K562 (cell line): ENCODE measurements around the gene SATB1. TPM values are rescaled to one million over a fixed set of nuclear protein-coding genes. Genes with fewer than 3 reads are reported as not detected.

ENCODE experiments used
- ATAC-seq: fragments of 200-7000 bp; cut with Tn5 transposase; 3 replicates; pipeline ENCODE4 v1.9.1; 2020; ENCODE audit warnings: moderate library complexity
- BruUV-seq: library from RNA; stranded (reverse); fragments of 400-500 nt; replicated peaks from 2 replicates; lab custom pipeline; 2021; lab: Mats Ljungman, UMichigan
- CTCF ChIA-PET: fragments of 300-600 bp; formaldehyde crosslinking; extraction: SDS; loops from one replicate; lab custom pipeline; 2021; ENCODE audit warnings: low intra/inter-chr PET ratio; lab: Yijun Ruan, JAX
- POLR2A ChIA-PET: fragments of 300-600, 350-650 bp; sonication (Branson Sonifier 250); formaldehyde crosslinking; extraction: SDS; loops from one replicate; lab custom pipeline; 2021; ENCODE audit warnings: antibody characterized with exemption, inconsistent platforms; lab: Yijun Ruan, JAX
- DNase-seq, 4 experiments: peaks; one replicate each; pipeline versions ENCODE4 v3.0.0 to v3.0.0-alpha.2; 2011 to 2018; ENCODE audit warnings: low spot score in 3 of 4, mixed read lengths in 3 of 4; ENCODE audit errors: extremely low read depth in 1 of 4
- FAIRE-seq: peaks from 2 replicates; lab custom pipeline; 2011; peaks lifted over from hg19 to GRCh38; lab: Jason Lieb, UNC
- H2AFZ ChIP-seq: 2 replicates; pipeline ENCODE4 v1.6.0; 2011; ENCODE audit warnings: low read depth, low read length, control low read depth, inconsistent platforms
- H3K27ac ChIP-seq: fragments of 200-600 bp; 3 replicates; pipeline ENCODE4 v1.8.0; 2011; ENCODE audit warnings: low read depth, mild to moderate bottlenecking, control low read depth, inconsistent platforms, low read length, moderate library complexity, mixed read lengths; ENCODE audit errors: extremely low read depth
- H3K27me3 ChIP-seq, 2 experiments: fragments of 300-600 bp in 1 of 2; 2 replicates in 1 of 2; 3 replicates in 1 of 2; pipeline versions ENCODE4 v1.6.0 to v1.8.0; 2011; ENCODE audit warnings: inconsistent platforms in 2 of 2, low read length in 2 of 2, mild to moderate bottlenecking in 1 of 2, mixed read lengths in 1 of 2, moderate library complexity in 1 of 2; ENCODE audit not compliant: control insufficient read depth in 2 of 2, insufficient read depth in 2 of 2
- H3K36me3 ChIP-seq: fragments of 300-600 bp; 3 replicates; pipeline ENCODE4 v1.8.0; 2011; ENCODE audit warnings: mild to moderate bottlenecking, low read length, inconsistent platforms; ENCODE audit not compliant: control insufficient read depth, insufficient read depth
- H3K4me1 ChIP-seq, 2 experiments: fragments of 200-600 bp in 1 of 2; replicated peaks in 1 of 2; 2 replicates in 1 of 2; 3 replicates in 1 of 2; pipeline versions ENCODE4 v1.5.1 to v1.8.0; 2011; ENCODE audit warnings: inconsistent platforms in 2 of 2, low read length in 2 of 2, mild to moderate bottlenecking in 1 of 2, mixed read lengths in 1 of 2, moderate library complexity in 1 of 2; ENCODE audit not compliant: control insufficient read depth in 2 of 2, insufficient read depth in 2 of 2
- H3K4me2 ChIP-seq: 2 replicates; pipeline ENCODE4 v1.6.1; 2011; ENCODE audit warnings: low read length, control low read depth, inconsistent platforms, mixed read lengths; ENCODE audit not compliant: insufficient read depth
- H3K4me3 ChIP-seq: fragments of 200-600 bp; sonication (generic), shearing (Covaris generic); 2 replicates; pipeline ENCODE4 v1.5.1; 2016; ENCODE audit warnings: control low read depth, inconsistent platforms
- H3K79me2 ChIP-seq: fragments of 200-600 bp; 3 replicates; pipeline ENCODE4 v1.8.0; 2011; ENCODE audit warnings: low read length, inconsistent platforms; ENCODE audit not compliant: control insufficient read depth, insufficient read depth
- H3K9ac ChIP-seq, 2 experiments: 2 replicates each; pipeline versions ENCODE4 v1.6.0 to v1.6.1; 2011; ENCODE audit warnings: low read depth in 2 of 2, low read length in 2 of 2, control low read depth in 1 of 2, inconsistent platforms in 1 of 2, mild to moderate bottlenecking in 1 of 2, mixed read lengths in 1 of 2; ENCODE audit not compliant: insufficient read depth in 1 of 2
- H3K9me1 ChIP-seq: one replicate; pipeline ENCODE4 v1.6.0; 2011; ENCODE audit warnings: inconsistent platforms, mild to moderate bottlenecking, low read length, moderate library complexity; ENCODE audit not compliant: control insufficient read depth, insufficient read depth
- H3K9me3 ChIP-seq: replicated peaks from 2 replicates; pipeline ENCODE4 v1.5.1; 2011; ENCODE audit warnings: low read depth, low read length, inconsistent platforms; ENCODE audit not compliant: control insufficient read depth, insufficient read depth
- H4K20me1 ChIP-seq: replicated peaks from 2 replicates; pipeline ENCODE4 v1.6.1; 2011; ENCODE audit warnings: low read length, inconsistent platforms, mixed read lengths; ENCODE audit not compliant: control insufficient read depth, insufficient read depth
- IRF2 ChIP-seq: sonication (generic); formaldehyde crosslinking; IDR thresholded peaks from 2 replicates; pipeline ENCODE4 v1.8.1; 2022; ENCODE audit warnings: mild to moderate bottlenecking, missing genetic modification reagents
- KLF1 ChIP-seq: fragments of 450-650 bp; IDR thresholded peaks from 2 replicates; pipeline ENCODE4 v1.6.1; 2016; ENCODE audit warnings: missing genetic modification characterization, missing compliant biosample characterization
- RBM22 ChIP-seq: fragments of 200-400 bp; formaldehyde crosslinking; IDR thresholded peaks from 2 replicates; pipeline ENCODE4 v1.6.1; 2018; ENCODE audit warnings: low read length, low read depth; ENCODE audit not compliant: poor library complexity, severe bottlenecking
- SMAD3 ChIP-seq: fragments of 450-650 bp; formaldehyde crosslinking; conservative IDR thresholded peaks from 2 replicates; pipeline ENCODE4 v1.4.0; 2020; ENCODE audit warnings: mild to moderate bottlenecking
- TBL1XR1 ChIP-seq, 2 experiments: IDR thresholded peaks; 2 replicates each; pipeline ENCODE4 v1.6.1; 2012; ENCODE audit warnings: improper control_type of control experiment in 2 of 2, low read length in 2 of 2, mild to moderate bottlenecking in 1 of 2
- THRAP3 ChIP-seq: fragments of 450-650 bp; IDR thresholded peaks from 2 replicates; pipeline ENCODE4 v1.6.1; 2016; ENCODE audit warnings: mild to moderate bottlenecking, inconsistent platforms, borderline replicate concordance
- U2AF2 ChIP-seq: fragments of 200-400 bp; formaldehyde crosslinking; optimal IDR thresholded peaks from 2 replicates; pipeline ENCODE3; 2017; ENCODE audit warnings: low read depth, mild to moderate bottlenecking, low read length
- ZNF12 ChIP-seq: sonication (generic); formaldehyde crosslinking; IDR thresholded peaks from 2 replicates; pipeline ENCODE4 v1.4.0; 2020; ENCODE audit warnings: mild to moderate bottlenecking, missing genetic modification reagents
- ZNF3 ChIP-seq: fragments of 250-450 bp; sonication (Bioruptor Pico); IDR thresholded peaks from 2 replicates; pipeline ENCODE4 v1.5.0; 2021; ENCODE audit warnings: mild to moderate bottlenecking, moderate library complexity
- ZNF507 ChIP-seq: conservative IDR thresholded peaks from 2 replicates; pipeline ENCODE4 v1.6.1; 2017; ENCODE audit warnings: missing genetic modification characterization, missing compliant biosample characterization
- ZNF584 ChIP-seq: fragments of 200-800 bp; sonication (Bioruptor generic); IDR thresholded peaks from 2 replicates; pipeline ENCODE4 v1.6.1; 2016; ENCODE audit warnings: low read depth, mild to moderate bottlenecking, missing genetic modification characterization, missing compliant biosample characterization
- WGBS: fragments of 100-300 bp; shearing (Covaris generic); methylation state at CpG from one replicate; pipeline ENCODE4 v1.1.6; 2016; ENCODE audit warnings: low coverage, mixed read lengths; ENCODE audit not compliant: insufficient coverage; ENCODE audit errors: missing lambda C conversion rate; 5-methylcytosine and 5-hydroxymethylcytosine counted together
- in situ Hi-C: fragments of 300-500 bp; cut with MboI; formaldehyde crosslinking; loops from 4 replicates; pipeline ENCODE4 v1.15.0; 2018; ENCODE audit warnings: inconsistent platforms, mixed read lengths
- intact Hi-C: fragments of 100-400 bp; cut with micrococcal nuclease; formaldehyde crosslinking; loops from 2 replicates; pipeline ENCODE4 v1.14.2; 2022
- polyA plus RNA-seq, 8 experiments: library from polyadenylated mRNA; depleted of rRNA in 4 of 8; stranded (reverse) in 5 of 8; unstranded in 3 of 8; fragments of >200 nt; fragmentation: Nextera tagmentation in 2 of 8; fragmentation: Illumina TruSeq in 1 of 8; extraction: Ambion mirVana in 2 of 8; extraction: Trizol in 1 of 8; gene quantifications; 2 replicates each; pipeline versions ENCODE4 v1.2.1 to v1.2.3, GENCODE V29; 2011 to 2014; ENCODE audit warnings: inconsistent platforms in 1 of 8, missing spikeins in 1 of 8
- total RNA-seq, 7 experiments: library from RNA; depleted of rRNA in 6 of 7; stranded (reverse); fragments of >200 nt in 6 of 7; fragmentation: Illumina TruSeq in 2 of 7; extraction: Trizol in 2 of 7; gene quantifications; 2 replicates each; pipeline versions ENCODE4 v1.2.1 to v1.2.3, GENCODE V29; 2011 to 2021; ENCODE audit warnings: low replicate concordance in 1 of 7
- TF ChIP-seq, protein P1 (sequence below): fragments of 450-650 bp; conservative IDR thresholded peaks from 2 replicates; pipeline ENCODE4 v1.6.1; 2016; ENCODE audit warnings: missing genetic modification characterization, low read depth, mild to moderate bottlenecking, missing compliant biosample characterization, moderate library complexity

Gene SATB1
- total and polyA plus RNA-seq, 9 of the 15 experiments (the other 6 are each of a cell fraction or from before 2014, with no cell fraction given): 0.03 to 2.5 (median 0.15) TPM; not detected in 1

DNA sequence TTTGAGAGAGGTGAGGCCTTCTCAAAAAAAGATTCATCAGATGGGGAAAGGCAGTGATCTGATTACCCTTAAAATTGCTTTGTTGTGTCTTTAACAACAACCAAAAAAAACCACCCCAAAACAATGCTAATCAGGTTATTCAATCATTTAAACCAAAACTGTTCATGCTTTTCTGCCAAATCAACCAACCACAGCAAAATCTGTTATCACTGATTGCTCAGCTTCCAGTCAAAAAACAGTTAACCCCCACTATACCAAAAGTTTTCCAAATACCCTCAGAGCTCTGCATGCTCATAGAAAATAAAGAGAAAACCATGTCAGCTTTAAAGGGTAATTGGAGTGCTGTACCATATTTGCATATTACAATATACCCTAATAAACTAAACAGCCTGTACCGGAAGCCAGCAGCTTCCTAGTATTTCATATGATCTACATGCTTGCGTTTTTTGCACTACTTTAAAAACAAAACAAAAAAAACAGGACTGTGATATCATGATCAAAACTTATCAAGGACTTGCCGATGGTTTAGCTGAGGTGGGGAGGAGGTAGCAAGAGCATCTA lies 22.8 kb downstream of the SATB1 start (continued):
- TF ChIP-seq TBL1XR1 (IDR thresholded peaks at IDR 0.05; ENCODE audit: low read length in 2 of 2) (no peak), THRAP3 (no peak)
- TF ChIP-seq, protein P1, sequence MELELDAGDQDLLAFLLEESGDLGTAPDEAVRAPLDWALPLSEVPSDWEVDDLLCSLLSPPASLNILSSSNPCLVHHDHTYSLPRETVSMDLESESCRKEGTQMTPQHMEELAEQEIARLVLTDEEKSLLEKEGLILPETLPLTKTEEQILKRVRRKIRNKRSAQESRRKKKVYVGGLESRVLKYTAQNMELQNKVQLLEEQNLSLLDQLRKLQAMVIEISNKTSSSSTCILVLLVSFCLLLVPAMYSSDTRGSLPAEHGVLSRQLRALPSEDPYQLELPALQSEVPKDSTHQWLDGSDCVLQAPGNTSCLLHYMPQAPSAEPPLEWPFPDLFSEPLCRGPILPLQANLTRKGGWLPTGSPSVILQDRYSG: no peak
- TF ChIP-seq, all 486 proteins: peak for 0

DNA sequence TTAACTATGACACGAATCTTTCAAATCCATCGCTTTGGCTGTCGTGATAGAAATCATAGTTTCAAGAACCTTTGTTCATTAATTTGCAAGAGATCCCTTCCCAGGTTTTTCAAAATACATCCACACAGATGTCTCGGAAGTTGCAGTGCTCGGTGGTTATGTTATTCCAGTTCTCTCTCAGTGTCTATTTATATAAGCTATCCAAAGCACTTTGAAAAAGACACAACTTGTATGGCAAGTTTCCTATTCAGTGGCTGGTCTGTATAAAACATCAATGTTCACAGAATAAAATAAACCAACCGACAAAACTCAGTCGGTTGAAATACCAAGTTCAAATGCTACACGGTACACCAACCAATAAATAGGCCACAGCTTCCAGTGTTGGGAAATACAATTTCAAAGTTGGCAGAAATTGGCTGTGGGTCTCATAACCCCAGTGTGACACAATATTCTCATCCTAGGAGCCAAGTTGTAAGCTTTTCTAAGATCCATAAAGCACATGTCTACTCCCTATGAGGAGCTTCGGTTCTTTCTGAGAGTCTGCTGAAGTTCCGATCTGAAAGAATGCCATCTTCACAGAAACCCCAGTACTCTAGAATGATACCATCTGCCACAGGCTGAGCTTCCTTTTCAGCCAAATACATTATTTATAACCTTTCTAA lies 23.7 kb downstream of the SATB1 start:
- TF ChIP-seq IRF2 (no peak), RBM22 (no peak), ZNF507 (tag) (no peak), ZNF12 (CRISPR knock-in tag) (no peak), ZNF584 (CRISPR knock-in tag) (no peak), U2AF2 (no peak), ZNF3 (CRISPR knock-in tag) (no peak), KLF1 (tag) (no peak), SMAD3 (no peak)
- H2AFZ ChIP-seq: no peak overlapping the region
- DNase-seq (no peak), FAIRE-seq (no peak), ATAC-seq (no peak)
- H3K27ac ChIP-seq: no peak overlapping the region
- H3K27me3 ChIP-seq: no peaks in the 10 kb centered on the region
- H3K4me3 ChIP-seq: no peak overlapping the region
- BruUV-seq: no TSS peak
- under 1% methylated on average over 10 of the region's 10 CpGs for WGBS
- intact Hi-C loops: no loop called here
- CTCF ChIA-PET: no interaction called here
- no peak overlapping the region for H3K9ac ChIP-seq
- H3K4me1 ChIP-seq: no peaks in the 10 kb centered on the region
- POLR2A ChIA-PET: interaction anchor here (0.6 to 1.3 kb wide), 2 partner anchors 20 to 549 kb away, joined by 3 read pairs; no protein-coding TSS in a partner anchor
- H3K9me1 ChIP-seq: no peaks in the 10 kb centered on the region
- no peak overlapping the region for H3K4me2 ChIP-seq
- H3K79me2 ChIP-seq: no peaks in the 10 kb centered on the region
- in situ Hi-C loops: loop anchor here (25.0 kb wide), 1 partner anchor 964 kb away; no protein-coding TSS in a partner anchor
- H4K20me1 ChIP-seq: no peaks in the 10 kb centered on the region
- no peaks in the 10 kb centered on the region for H3K9me3 ChIP-seq
- no peaks in the 10 kb centered on the region for H3K36me3 ChIP-seq
